AG04450 (cell line): ENCODE data around the gene TIMP3. TPM values are rescaled to one million over a fixed set of nuclear protein-coding genes. Genes with fewer than 3 reads are reported as not detected.

Experiments used
- CTCF ChIA-PET: fragments of 300-600, 350-600 bp; formaldehyde crosslinking; extraction: SDS; loops from one replicate; lab custom pipeline; 2022; ENCODE audit warnings: antibody characterized with exemption, inconsistent platforms; lab: Charles Lee
- POLR2A ChIA-PET: fragments of 350-600 bp; formaldehyde crosslinking; extraction: SDS; loops from one replicate; lab custom pipeline; 2021; ENCODE audit warnings: antibody characterized with exemption, inconsistent platforms; lab: Yijun Ruan, JAX
- DNase-seq: peaks from one replicate; pipeline ENCODE4 v3.0.0-alpha.2; 2011; ENCODE audit warnings: low read depth, low spot score
- H3K27ac ChIP-seq: one replicate; pipeline ENCODE4 v1.5.1; 2012; ENCODE audit warnings: low read depth, low read length, control low read depth
- H3K27me3 ChIP-seq: one replicate; pipeline ENCODE4 v1.6.0; 2012; ENCODE audit warnings: low read length; ENCODE audit not compliant: control insufficient read depth, insufficient read depth
- H3K4me3 ChIP-seq: 2 replicates; pipeline ENCODE4 v1.5.1; 2011; ENCODE audit warnings: mild to moderate bottlenecking, low read depth, low read length, control low read depth
- H3K9me3 ChIP-seq: 2 replicates; pipeline ENCODE4 v1.5.1; 2012; ENCODE audit warnings: low read length; ENCODE audit not compliant: control insufficient read depth, insufficient read depth
- polyA plus RNA-seq: library from polyadenylated mRNA; depleted of rRNA; stranded (reverse); fragments of >200 nt; gene quantifications from 2 replicates; pipeline ENCODE4 v1.2.3, GENCODE V29; 2011
- TF ChIP-seq, protein P1 (sequence below): IDR thresholded peaks from 2 replicates; pipeline ENCODE4 v1.5.1; 2011; ENCODE audit warnings: low read depth, low read length, control low read depth, inconsistent platforms

The TIMP3 gene
- polyA plus RNA-seq, 1 experiment, result 486 TPM

DNA sequence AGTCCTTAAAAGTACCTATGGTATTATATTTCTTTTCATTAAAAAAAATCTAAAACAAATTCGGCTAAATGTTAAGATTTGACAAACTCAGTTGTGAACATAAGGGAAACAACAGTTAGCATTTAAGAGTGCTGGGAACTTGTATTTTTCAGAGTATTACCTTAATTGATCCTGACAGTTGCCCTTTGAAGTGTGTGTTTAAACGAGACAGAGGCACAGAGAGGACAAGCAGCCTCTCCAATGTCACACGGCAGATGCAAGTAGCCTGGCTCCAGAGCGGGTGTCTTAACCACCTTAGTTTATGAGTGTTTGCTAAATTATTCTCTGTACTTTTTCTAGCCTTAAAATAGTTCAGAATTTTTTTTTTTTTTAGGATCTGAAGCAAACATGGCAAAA, 80.9 kb downstream of the TIMP3 start:
- DNase-seq, result no peak
- no peaks in the 10 kb centered on the region for H3K9me3 ChIP-seq

DNA sequence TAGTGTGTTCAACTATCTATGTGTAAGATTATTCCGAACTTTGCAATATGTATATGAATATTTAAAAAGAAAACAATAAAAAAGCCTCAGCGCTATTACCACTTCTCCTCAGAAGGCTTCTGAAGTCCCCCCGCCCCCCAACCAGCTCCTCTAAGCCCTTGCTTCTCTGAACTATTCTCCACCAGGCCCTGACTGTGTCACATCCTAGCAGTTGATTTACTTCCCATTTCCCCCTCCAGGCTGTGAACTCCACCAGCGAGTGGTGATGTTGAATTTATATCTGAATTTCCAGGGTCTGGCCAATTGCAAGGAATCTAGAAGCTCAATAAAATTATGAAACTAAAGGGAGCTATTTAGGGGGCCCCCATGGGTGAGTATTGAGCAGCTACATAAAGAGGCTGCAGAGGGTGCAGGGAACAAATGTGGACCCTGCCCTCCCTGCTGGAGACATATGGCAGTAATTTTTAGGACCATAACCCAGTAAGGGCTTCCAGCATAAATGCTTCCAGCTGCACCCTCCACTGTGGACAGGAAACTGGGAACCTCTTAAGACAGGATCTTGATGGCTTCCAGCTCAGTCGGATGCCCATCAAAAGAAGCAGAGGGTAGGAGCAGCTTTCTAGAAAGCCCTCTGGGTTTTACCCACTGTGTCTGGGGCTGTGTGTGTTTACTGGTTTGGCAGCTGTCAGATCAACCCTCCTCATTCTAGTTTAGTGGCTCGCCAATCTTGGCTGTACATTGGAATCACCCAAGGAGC, 81.4 kb downstream of the TIMP3 start:
- peaks cover 40% of the 10 kb centered on the region for H3K27me3 ChIP-seq
- H3K9me3 ChIP-seq, result no peaks in the 10 kb centered on the region
- H3K4me3 ChIP-seq, result no peak overlapping the region
- POLR2A ChIA-PET, result interaction anchor here (1.1 kb wide), 1 partner anchor 81 kb away, joined by 3 read pairs; the partner anchor contains the start of gene TIMP3
- CTCF ChIA-PET, result no interaction called here
- no peak for DNase-seq
- H3K27ac ChIP-seq, result no peak overlapping the region
- TF ChIP-seq, protein P1, sequence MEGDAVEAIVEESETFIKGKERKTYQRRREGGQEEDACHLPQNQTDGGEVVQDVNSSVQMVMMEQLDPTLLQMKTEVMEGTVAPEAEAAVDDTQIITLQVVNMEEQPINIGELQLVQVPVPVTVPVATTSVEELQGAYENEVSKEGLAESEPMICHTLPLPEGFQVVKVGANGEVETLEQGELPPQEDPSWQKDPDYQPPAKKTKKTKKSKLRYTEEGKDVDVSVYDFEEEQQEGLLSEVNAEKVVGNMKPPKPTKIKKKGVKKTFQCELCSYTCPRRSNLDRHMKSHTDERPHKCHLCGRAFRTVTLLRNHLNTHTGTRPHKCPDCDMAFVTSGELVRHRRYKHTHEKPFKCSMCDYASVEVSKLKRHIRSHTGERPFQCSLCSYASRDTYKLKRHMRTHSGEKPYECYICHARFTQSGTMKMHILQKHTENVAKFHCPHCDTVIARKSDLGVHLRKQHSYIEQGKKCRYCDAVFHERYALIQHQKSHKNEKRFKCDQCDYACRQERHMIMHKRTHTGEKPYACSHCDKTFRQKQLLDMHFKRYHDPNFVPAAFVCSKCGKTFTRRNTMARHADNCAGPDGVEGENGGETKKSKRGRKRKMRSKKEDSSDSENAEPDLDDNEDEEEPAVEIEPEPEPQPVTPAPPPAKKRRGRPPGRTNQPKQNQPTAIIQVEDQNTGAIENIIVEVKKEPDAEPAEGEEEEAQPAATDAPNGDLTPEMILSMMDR, result no peak

More for the DNA sequence above, 80.9 kb downstream of the TIMP3 start:
- ChIA-PET CTCF (no interaction called here), POLR2A (no interaction called here)
- Histone ChIP-seq H3K27ac (no peak overlapping the region), H3K27me3 (peaks cover 41% of the 10 kb centered on the region), H3K4me3 (no peak overlapping the region)
- TF ChIP-seq, protein P1, result no peak

DNA sequence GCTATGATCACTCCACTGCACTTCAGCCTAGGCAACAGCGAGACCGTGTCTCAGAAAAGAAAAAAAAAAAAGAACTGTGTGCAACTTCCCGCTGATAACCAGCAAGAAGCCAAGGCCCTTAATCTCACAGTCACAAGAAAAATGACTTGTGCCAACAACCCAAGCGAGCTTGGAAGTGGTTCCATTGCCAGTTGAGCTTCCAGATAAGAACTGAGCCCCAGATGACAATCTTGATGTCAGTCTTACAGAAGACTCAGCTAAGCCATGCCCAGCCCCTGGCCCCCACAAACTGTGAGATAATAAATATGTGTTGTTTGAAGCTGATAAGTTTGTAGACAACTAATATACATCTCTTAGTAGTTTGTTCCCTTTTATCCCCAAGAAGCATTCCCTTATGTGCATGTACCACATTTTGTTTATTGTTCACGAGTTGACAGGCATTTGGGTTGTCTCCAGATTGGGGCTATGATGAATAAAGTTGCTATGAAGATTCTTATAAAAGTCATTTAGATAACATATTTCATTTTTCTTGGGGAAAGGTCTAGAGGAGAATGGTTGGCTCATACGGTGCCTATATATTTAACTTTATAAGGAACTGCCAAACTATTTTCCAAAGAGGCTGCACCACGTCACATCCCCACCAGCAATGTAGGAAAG, 85.9 kb downstream of the TIMP3 start:
- POLR2A ChIA-PET, result no interaction called here
- CTCF ChIA-PET, result no interaction called here

DNA sequence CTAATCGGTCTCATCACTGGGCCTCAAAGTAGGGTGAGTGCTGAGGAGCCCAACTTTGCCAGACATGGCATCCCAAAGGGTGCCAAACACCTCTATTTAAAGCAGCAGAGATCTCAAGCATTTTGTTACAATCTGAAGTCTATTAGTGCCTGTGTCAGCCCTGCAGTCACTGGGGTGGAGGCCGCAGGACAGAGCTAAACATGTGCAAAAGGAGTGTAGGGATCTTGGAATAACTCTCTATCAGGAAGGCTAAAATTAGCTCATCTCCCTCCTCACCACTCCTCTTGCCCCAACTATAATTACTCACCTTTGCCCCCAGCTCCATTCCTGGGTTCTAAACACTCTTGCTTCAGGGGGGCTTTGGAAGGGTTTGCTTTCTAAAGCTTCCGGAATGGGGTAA, 87.5 kb downstream of the TIMP3 start:
- ChIA-PET POLR2A (no interaction called here), CTCF (interaction anchor here (0.7 to 1.8 kb wide), 2 partner anchors 97 to 413 kb away, joined by 3 to 11 read pairs; no protein-coding TSS in a partner anchor)
- no peak overlapping the region for H3K4me3 ChIP-seq
- H3K27me3 ChIP-seq, result peaks cover 30% of the 10 kb centered on the region
- no peaks in the 10 kb centered on the region for H3K9me3 ChIP-seq
- TF ChIP-seq, protein P1, result no peak
- H3K27ac ChIP-seq, result no peak overlapping the region
- no peak for DNase-seq

More for the DNA sequence above, 85.9 kb downstream of the TIMP3 start:
- Histone ChIP-seq H3K27ac (no peak overlapping the region), H3K27me3 (peaks cover 32% of the 10 kb centered on the region), H3K9me3 (no peaks in the 10 kb centered on the region), H3K4me3 (no peak overlapping the region)
- TF ChIP-seq, protein P1, result no peak
- DNase-seq, result no peak

DNA sequence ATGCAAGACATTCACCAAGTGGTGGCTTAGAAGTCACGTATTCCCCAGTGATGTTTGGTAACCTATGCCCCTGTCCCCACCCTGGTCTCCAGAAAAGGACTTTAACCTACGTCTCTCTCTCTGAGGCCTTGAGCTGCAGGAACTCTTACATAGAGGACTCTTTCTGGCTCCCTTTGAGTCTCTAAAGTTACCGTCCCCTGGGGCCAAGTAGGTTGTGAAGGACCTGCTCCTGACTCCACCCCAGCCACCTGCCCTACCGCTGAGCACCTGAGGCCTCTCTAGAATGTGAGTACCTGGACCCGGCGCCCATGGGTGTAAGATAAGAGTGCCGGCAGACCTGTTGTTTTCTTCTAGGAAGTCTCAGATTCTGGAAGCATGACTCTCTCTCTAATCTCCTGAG, 95.4 kb downstream of the TIMP3 start:
- Histone ChIP-seq H3K27me3 (peaks cover 25% of the 10 kb centered on the region), H3K4me3 (no peak overlapping the region), H3K9me3 (no peaks in the 10 kb centered on the region), H3K27ac (no peak overlapping the region)
- ChIA-PET CTCF (no interaction called here), POLR2A (no interaction called here)
- DNase-seq, result no peak
- TF ChIP-seq, protein P1, result no peak
